AG04450 (cell line): ENCODE results near the gene DPEP2NB. TPM values are rescaled to one million over a fixed set of nuclear protein-coding genes. Genes with fewer than 3 reads are reported as not detected.
"Not testable (repeated sequence)": the region's sequence is repeated elsewhere in the genome, so short reads cannot be mapped to it uniquely, and the experiment has no call there.

Source experiments
- CTCF ChIA-PET: fragments of 300-600, 350-600 bp; formaldehyde crosslinking; extraction: SDS; loops from one replicate; lab custom pipeline; 2022; ENCODE audit warnings: antibody characterized with exemption, inconsistent platforms; lab: Charles Lee
- POLR2A ChIA-PET: fragments of 350-600 bp; formaldehyde crosslinking; extraction: SDS; loops from one replicate; lab custom pipeline; 2021; ENCODE audit warnings: antibody characterized with exemption, inconsistent platforms; lab: Yijun Ruan, JAX
- DNase-seq: peaks from one replicate; pipeline ENCODE4 v3.0.0-alpha.2; 2011; ENCODE audit warnings: low read depth, low spot score
- H3K27ac ChIP-seq: one replicate; pipeline ENCODE4 v1.5.1; 2012; ENCODE audit warnings: low read depth, low read length, control low read depth
- H3K27me3 ChIP-seq: one replicate; pipeline ENCODE4 v1.6.0; 2012; ENCODE audit warnings: low read length; ENCODE audit not compliant: control insufficient read depth, insufficient read depth
- H3K4me3 ChIP-seq: 2 replicates; pipeline ENCODE4 v1.5.1; 2011; ENCODE audit warnings: mild to moderate bottlenecking, low read depth, low read length, control low read depth
- H3K9me3 ChIP-seq: 2 replicates; pipeline ENCODE4 v1.5.1; 2012; ENCODE audit warnings: low read length; ENCODE audit not compliant: control insufficient read depth, insufficient read depth
- polyA plus RNA-seq: library from polyadenylated mRNA; depleted of rRNA; stranded (reverse); fragments of >200 nt; gene quantifications from 2 replicates; pipeline ENCODE4 v1.2.3, GENCODE V29; 2011
- TF ChIP-seq, protein P1 (sequence below): IDR thresholded peaks from 2 replicates; pipeline ENCODE4 v1.5.1; 2011; ENCODE audit warnings: low read depth, low read length, control low read depth, inconsistent platforms

The DPEP2NB gene
- polyA plus RNA-seq, 1 experiment = not detected

GRCh38 chr16:68031951-68032350 lies 16.2 kb upstream of the DPEP2NB start:
- POLR2A ChIA-PET = interaction anchor here (0.7 to 0.9 kb wide), 2 partner anchors 9 to 72 kb away, joined by 3 to 4 read pairs; partner anchors contain the start of genes DDX28 and DUS2
- CTCF ChIA-PET = no interaction called here
- TF ChIP-seq, protein P1, sequence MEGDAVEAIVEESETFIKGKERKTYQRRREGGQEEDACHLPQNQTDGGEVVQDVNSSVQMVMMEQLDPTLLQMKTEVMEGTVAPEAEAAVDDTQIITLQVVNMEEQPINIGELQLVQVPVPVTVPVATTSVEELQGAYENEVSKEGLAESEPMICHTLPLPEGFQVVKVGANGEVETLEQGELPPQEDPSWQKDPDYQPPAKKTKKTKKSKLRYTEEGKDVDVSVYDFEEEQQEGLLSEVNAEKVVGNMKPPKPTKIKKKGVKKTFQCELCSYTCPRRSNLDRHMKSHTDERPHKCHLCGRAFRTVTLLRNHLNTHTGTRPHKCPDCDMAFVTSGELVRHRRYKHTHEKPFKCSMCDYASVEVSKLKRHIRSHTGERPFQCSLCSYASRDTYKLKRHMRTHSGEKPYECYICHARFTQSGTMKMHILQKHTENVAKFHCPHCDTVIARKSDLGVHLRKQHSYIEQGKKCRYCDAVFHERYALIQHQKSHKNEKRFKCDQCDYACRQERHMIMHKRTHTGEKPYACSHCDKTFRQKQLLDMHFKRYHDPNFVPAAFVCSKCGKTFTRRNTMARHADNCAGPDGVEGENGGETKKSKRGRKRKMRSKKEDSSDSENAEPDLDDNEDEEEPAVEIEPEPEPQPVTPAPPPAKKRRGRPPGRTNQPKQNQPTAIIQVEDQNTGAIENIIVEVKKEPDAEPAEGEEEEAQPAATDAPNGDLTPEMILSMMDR = no peak
- DNase-seq = no peak
- Histone ChIP-seq H3K9me3 (no peaks in the 10 kb centered on the region), H3K27ac (no peak overlapping the region), H3K4me3 (no peak overlapping the region), H3K27me3 (no peaks in the 10 kb centered on the region)

DNA sequence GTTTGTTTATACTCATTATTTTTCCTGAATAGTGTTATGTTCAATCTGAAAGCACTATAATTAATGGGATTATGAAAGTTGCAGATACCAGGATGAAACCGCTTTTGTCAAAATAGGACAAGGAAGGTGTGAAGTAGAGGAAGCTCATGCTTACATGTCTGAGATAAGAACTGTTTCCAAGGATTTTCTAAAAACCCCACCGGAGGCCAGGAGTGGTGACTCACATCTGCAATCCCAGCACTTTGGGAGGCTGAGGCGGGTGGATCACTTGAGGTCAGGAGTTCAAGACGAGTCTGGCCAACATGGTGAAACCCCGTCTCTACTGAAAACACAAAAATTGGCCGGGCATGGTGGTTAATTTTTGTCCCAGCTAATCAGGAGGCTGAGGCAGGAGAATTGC lies 14.4 kb upstream of the DPEP2NB start:
- DNase-seq, H3K27ac ChIP-seq, POLR2A ChIA-PET, H3K9me3 ChIP-seq, H3K27me3 ChIP-seq, H3K4me3 ChIP-seq: not testable (repeated sequence)
- CTCF ChIA-PET = interaction anchor here (0.6 to 3.3 kb wide), 2 partner anchors 11 to 439 kb away, joined by 5 to 22 read pairs; no protein-coding TSS in a partner anchor

DNA sequence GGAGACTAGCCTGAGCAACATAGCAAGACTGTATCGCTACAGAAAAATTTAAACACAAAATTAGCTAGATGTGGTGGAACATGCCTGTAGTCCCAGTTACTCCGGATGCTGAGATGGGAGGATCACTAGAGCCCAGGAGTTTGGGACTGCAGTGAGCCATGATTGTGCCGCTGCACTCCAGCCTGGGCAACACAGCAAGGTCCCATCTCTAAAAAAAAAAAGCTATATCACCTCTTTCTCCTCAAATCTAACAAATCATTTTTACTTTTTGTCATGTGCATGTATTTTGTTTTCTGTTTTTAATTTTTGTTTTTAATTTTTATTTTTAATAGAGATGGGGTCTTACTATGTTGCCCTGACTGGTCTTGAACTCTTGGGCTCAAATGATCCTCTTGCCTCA lies 13.3 kb upstream of the DPEP2NB start:
- CTCF ChIA-PET = interaction anchor here (0.5 to 3.3 kb wide), 2 partner anchors 12 to 38 kb away, joined by 3 to 22 read pairs; no protein-coding TSS in a partner anchor

DNA sequence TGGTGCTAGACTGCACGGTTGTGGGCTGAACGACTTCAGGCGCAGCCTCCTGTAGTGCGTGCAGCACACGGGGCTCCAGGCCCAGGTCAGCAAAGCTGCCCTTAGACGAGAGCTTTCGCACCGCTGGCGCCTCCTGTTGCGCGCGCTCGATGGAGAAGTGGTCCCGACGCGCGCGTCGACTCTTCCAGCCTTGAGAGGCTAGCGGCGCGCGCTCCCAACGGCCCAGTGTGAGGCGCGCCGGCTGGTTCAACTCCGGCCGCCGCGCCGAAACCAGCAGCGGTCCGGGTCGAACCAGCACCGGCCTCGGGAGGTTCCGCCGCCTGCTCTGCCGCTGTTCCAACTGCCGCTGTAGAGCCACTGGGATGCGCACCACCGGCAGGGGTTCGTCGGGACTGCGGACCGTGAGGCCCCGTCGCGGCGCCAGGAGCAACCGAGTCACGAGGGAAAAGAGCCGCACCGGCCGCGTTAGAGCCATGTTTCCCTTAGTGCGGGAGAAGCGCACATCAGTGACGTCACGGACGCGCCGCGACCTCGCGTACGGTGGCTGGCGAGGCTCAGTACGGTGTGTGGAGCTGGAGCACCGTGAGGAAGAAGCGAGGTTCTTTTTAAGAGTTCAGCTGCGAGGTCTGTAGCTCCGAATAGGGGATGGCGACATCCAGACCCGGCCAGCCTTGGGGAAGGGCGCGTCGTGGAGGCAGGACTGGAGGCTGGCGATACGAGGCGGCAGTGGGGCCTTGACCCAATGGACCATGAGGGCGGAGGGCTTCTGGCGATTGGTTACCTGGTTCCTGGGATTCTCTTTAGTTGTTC lies 7.2 kb upstream of the DPEP2NB start, which contains the start of the genes DDX28 and DUS2:
DDX28 (minus strand) TSS at position 505 of the 810 bp plus-strand sequence; CDS start at position 475, 30 bp downstream.
DUS2 (plus strand) TSS at position 557 of the 810 bp plus-strand sequence. CDS start 14,740 bp downstream, outside the sequence.
- ChIA-PET CTCF (interaction anchor here (0.6 to 1.4 kb wide), 3 partner anchors 18 to 466 kb away, joined by 3 to 11 read pairs (median 3); no protein-coding TSS in a partner anchor), POLR2A (interaction anchor here (0.6 to 1.8 kb wide), 9 partner anchors 9 to 63 kb away, joined by 3 to 9 read pairs (median 4); partner anchors contain the start of genes DPEP3 and NFATC3)
- H3K9me3 ChIP-seq = no peaks in the 10 kb centered on the region; the same call in 1 of the 2 replicates
- peak; percentile 79 for DNase-seq
- TF ChIP-seq, protein P1 = no peak
- H3K27me3 ChIP-seq = no peaks in the 10 kb centered on the region
- peak within 1 kb of the TSS; percentile 65 for H3K27ac ChIP-seq
- peak within 1 kb of the TSS; percentile 98 for H3K4me3 ChIP-seq

More for the DNA sequence above, 13.3 kb upstream of the DPEP2NB start:
- no peaks in the 10 kb centered on the region for H3K9me3 ChIP-seq
- H3K4me3 ChIP-seq = no peak overlapping the region
- no peaks in the 10 kb centered on the region for H3K27me3 ChIP-seq
- no peak for DNase-seq
- no peak overlapping the region for H3K27ac ChIP-seq
- TF ChIP-seq, protein P1 = no peak
- POLR2A ChIA-PET = interaction anchor here (0.6 kb wide), 1 partner anchor 14 kb away, joined by 10 read pairs; no protein-coding TSS in a partner anchor

DNA sequence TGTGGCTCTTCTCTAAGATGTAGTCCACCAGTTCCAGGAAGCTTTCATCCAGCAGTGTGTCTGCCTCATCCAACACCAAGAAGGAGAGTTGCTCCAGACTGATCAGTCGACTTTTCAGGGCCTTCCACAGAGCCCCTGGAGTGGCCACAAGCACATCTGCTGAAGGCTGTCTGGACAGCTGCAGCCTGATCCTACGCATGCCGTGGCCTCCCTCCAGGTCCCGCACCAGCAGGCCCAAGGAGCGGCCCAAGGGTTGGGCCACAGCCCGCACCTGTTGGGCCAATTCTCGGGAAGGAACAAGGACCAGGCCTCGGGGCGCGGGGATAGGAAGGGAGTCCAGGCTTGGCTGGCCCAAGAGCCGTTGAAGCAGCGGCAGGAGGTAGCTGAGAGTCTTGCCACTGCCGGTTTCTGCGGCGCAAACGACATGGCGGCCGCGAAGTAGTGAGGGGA lies 6.6 kb upstream of the DPEP2NB start:
- H3K27ac ChIP-seq = peak overlapping the region; percentile 65
- no peaks in the 10 kb centered on the region; the same call in 1 of the 2 replicates for H3K9me3 ChIP-seq
- H3K27me3 ChIP-seq = no peaks in the 10 kb centered on the region
- TF ChIP-seq, protein P1 = no peak
- POLR2A ChIA-PET = interaction anchor here (0.7 to 1.8 kb wide), 3 partner anchors 18 to 63 kb away, joined by 4 to 5 read pairs (median 4); partner anchors contain the start of gene NFATC3
- H3K4me3 ChIP-seq = peak overlapping the region; percentile 98
- DNase-seq = no peak
- CTCF ChIA-PET = interaction anchor here (1.0 to 1.4 kb wide), 3 partner anchors 18 to 206 kb away, joined by 3 to 11 read pairs (median 4); no protein-coding TSS in a partner anchor
